Measurements from ENCODE around the gene NREP. TPM values are rescaled to one million over a fixed set of nuclear protein-coding genes. Genes with fewer than 3 reads are reported as not detected.

The NREP gene
- total and polyA plus RNA-seq, 10 of the 15 experiments (the other 5 are each of a cell fraction or from before 2014, with no cell fraction given): 20.6 to 117 (median 32.2) TPM

DNA sequence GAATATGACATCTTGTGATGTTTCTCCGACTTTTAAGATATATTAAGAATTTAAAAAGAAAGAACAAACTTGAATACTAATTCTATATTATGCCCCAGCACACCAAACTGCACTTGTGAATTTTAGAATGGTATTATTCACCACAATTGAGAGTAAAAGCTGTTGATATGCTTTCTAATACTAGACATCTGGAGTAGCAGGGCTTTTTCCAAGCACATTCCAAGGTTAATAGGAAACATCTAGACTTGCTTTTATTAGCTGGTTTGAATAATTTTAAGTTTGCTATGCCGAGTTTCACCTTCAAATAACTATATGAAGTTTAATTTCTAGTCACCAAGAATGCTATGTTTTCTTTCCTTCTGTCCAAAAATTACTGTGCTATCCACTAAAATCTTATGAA lies 13.5 kb downstream of the NREP start (continued):
- TF ChIP-seq, protein P1, sequence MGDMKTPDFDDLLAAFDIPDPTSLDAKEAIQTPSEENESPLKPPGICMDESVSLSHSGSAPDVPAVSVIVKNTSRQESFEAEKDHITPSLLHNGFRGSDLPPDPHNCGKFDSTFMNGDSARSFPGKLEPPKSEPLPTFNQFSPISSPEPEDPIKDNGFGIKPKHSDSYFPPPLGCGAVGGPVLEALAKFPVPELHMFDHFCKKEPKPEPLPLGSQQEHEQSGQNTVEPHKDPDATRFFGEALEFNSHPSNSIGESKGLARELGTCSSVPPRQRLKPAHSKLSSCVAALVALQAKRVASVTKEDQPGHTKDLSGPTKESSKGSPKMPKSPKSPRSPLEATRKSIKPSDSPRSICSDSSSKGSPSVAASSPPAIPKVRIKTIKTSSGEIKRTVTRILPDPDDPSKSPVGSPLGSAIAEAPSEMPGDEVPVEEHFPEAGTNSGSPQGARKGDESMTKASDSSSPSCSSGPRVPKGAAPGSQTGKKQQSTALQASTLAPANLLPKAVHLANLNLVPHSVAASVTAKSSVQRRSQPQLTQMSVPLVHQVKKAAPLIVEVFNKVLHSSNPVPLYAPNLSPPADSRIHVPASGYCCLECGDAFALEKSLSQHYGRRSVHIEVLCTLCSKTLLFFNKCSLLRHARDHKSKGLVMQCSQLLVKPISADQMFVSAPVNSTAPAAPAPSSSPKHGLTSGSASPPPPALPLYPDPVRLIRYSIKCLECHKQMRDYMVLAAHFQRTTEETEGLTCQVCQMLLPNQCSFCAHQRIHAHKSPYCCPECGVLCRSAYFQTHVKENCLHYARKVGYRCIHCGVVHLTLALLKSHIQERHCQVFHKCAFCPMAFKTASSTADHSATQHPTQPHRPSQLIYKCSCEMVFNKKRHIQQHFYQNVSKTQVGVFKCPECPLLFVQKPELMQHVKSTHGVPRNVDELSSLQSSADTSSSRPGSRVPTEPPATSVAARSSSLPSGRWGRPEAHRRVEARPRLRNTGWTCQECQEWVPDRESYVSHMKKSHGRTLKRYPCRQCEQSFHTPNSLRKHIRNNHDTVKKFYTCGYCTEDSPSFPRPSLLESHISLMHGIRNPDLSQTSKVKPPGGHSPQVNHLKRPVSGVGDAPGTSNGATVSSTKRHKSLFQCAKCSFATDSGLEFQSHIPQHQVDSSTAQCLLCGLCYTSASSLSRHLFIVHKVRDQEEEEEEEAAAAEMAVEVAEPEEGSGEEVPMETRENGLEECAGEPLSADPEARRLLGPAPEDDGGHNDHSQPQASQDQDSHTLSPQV (IDR thresholded peaks at IDR 0.05): no peak
- TF ChIP-seq SREBF2 (IDR thresholded peaks at IDR 0.05; ENCODE audit: low read length): no peak
- no peak for TF ChIP-seq NR2F1 (conservative IDR thresholded peaks at IDR 0.05)
- no peak for TF ChIP-seq USF2 (IDR thresholded peaks at IDR 0.05; ENCODE audit: borderline replicate concordance, low read depth, low read length)
- TF ChIP-seq, protein P2, sequence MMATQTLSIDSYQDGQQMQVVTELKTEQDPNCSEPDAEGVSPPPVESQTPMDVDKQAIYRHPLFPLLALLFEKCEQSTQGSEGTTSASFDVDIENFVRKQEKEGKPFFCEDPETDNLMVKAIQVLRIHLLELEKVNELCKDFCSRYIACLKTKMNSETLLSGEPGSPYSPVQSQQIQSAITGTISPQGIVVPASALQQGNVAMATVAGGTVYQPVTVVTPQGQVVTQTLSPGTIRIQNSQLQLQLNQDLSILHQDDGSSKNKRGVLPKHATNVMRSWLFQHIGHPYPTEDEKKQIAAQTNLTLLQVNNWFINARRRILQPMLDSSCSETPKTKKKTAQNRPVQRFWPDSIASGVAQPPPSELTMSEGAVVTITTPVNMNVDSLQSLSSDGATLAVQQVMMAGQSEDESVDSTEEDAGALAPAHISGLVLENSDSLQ (IDR thresholded peaks at IDR 0.05): no peak
- no peak for TF ChIP-seq BCL11A (IDR thresholded peaks at IDR 0.05; ENCODE audit: low read depth, low read length)
- TF ChIP-seq GABPA (IDR thresholded peaks at IDR 0.05; ENCODE audit: low read depth): no peak

Data from GM12878 (cell line).